Upper lobe of left lung (tissue), 6 donors: ENCODE results near the gene HIVEP2. TPM values are rescaled to one million over a fixed set of nuclear protein-coding genes. Genes with fewer than 3 reads are reported as not detected.
A peak's percentile ranks its signal among the peaks of the same experiment; 100 is the strongest.

Experiments used
- ATAC-seq, 2 donors: fragments of 200-7000 bp; cut with Tn5 transposase; one replicate each; pipeline ENCODE4 v1.9.1; 2022; ENCODE audit warnings: mild to moderate bottlenecking in 2 of 2, moderate library complexity in 2 of 2; ENCODE audit not compliant: low FRiP score in 2 of 2
- DNase-seq, 2 donors: peaks; one replicate each; pipeline ENCODE4 v3.0.0-alpha.2; 2019 to 2020
- H3K27ac ChIP-seq, 4 donors: fragments of 200-600 bp; sonication (generic); one replicate each; pipeline ENCODE4 v1.5.1; 2016 to 2019
- H3K27me3 ChIP-seq, 4 donors: fragments of 200-600 bp; sonication (generic); one replicate each; pipeline ENCODE4 v1.5.1; 2017 to 2019
- H3K36me3 ChIP-seq, 4 donors: fragments of 200-600 bp; sonication (generic); one replicate each; pipeline ENCODE4 v1.5.1; 2016 to 2019
- H3K4me1 ChIP-seq, 4 donors: fragments of 200-600 bp; sonication (generic); one replicate each; pipeline ENCODE4 v1.5.1; 2018 to 2019
- H3K4me3 ChIP-seq, 4 donors: fragments of 200-600 bp; sonication (generic); one replicate each; pipeline ENCODE4 v1.5.1; 2017 to 2019; ENCODE audit warnings: mild to moderate bottlenecking in 2 of 4, moderate library complexity in 1 of 4
- H3K9me3 ChIP-seq, 4 donors: fragments of 200-600 bp; sonication (generic); one replicate each; pipeline ENCODE4 v1.5.1; 2018 to 2019
- CTCF ChIP-seq, 6 experiments: fragments of 450-650 bp in 4 of 6; fragments of 200-600 bp in 2 of 6; sonication (generic) in 2 of 6; IDR thresholded peaks; one replicate each; pipeline ENCODE4 v1.5.1; 2016 to 2019; ENCODE audit warnings: antibody characterized with exemption in 6 of 6
- EP300 ChIP-seq, 4 donors: sonication (generic); formaldehyde crosslinking; IDR thresholded peaks; one replicate each; pipeline ENCODE4 v1.5.1; 2017; ENCODE audit warnings: antibody characterized with exemption in 4 of 4, control low read depth in 2 of 4
- POLR2A ChIP-seq, 4 donors: fragments of 450-650 bp; IDR thresholded peaks; one replicate each; pipeline ENCODE4 v1.5.1; 2016 to 2017; ENCODE audit warnings: antibody characterized with exemption in 4 of 4, mild to moderate bottlenecking in 2 of 4
- POLR2AphosphoS5 ChIP-seq, 2 donors: sonication (generic); formaldehyde crosslinking; IDR thresholded peaks; one replicate each; pipeline ENCODE4 v1.5.1; 2017; ENCODE audit warnings: antibody characterized with exemption in 2 of 2
- WGBS, 2 donors: methylation state at CpG; one replicate each; pipeline ENCODE4 v1.1.5; 2017 to 2018; 5-methylcytosine and 5-hydroxymethylcytosine counted together
- total RNA-seq, 6 donors: library from RNA; depleted of rRNA in 4 of 6; stranded (reverse); fragments of >200 nt in 4 of 6; gene quantifications; one replicate each; pipeline versions ENCODE4 v1.1.0 to v1.2.1, GENCODE V29; 2016 to 2021
- donor health status: DM: no; HTN: no; CAD: no; lungs with moderate emphysema.
- donor health status: DM: no; HTN: yes; CAD: no; lungs with severe emphysema.

HIVEP2 gene
- total RNA-seq, 6 donors from 2014 or later, result 10.4 to 32.5 (median 19.6) TPM

- DNase-seq (no peak), ATAC-seq (no peak)
- H3K4me1 ChIP-seq, result peaks cover 0 to 16% (median 6%) of the 10 kb centered on the region in 4 donors
- H3K36me3 ChIP-seq, result no peaks in the 10 kb centered on the region
- no peaks in the 10 kb centered on the region for H3K9me3 ChIP-seq
- TF ChIP-seq POLR2A (IDR thresholded peaks at IDR 0.05) (no peak), CTCF (IDR thresholded peaks at IDR 0.05) (no peak), EP300 (IDR thresholded peaks at IDR 0.05) (no peak), POLR2AphosphoS5 (IDR thresholded peaks at IDR 0.05) (no peak)
- no peak overlapping the region for H3K27ac ChIP-seq
- H3K4me3 ChIP-seq, result no peak overlapping the region
- 94 to 97% methylated on average over 6 of the region's 6 CpGs for whole genome bisulfite sequencing, 2 donors
- H3K27me3 ChIP-seq, result no peaks in the 10 kb centered on the region
Measured at GRCh38 chr6:142830807-142831206, 114.2 kb downstream of the HIVEP2 start.

DNA sequence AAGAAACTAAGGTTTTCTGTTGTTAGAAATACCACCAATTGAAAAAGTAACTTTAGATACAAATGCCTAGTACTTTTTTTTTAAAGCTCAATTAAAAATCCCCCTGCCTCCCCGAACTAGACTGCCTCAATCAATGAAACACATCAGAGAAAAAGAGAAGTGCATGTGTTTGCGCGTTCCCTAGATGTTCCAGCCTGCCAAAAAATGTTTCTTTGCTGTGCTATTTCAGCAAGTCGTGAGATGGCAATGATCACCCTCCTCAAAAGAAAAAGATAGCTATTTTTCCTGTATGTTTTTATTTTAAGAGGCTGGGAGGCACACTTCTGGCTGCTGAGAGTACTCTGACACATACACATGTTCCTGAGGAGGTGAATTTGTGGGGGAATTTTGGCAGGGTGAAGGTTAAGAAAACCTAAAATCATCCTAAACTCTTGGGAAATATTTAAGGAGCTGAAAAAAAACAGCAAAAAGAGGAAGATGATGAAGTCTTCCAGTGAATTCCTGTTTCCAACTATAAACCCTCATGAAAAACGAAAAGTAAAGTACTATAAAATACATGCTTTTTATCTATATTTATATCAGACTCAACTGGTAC, 114.8 kb downstream of the HIVEP2 start:
- TF ChIP-seq CTCF (IDR thresholded peaks at IDR 0.05) (no peak), POLR2A (IDR thresholded peaks at IDR 0.05) (no peak), POLR2AphosphoS5 (IDR thresholded peaks at IDR 0.05) (no peak), EP300 (IDR thresholded peaks at IDR 0.05) (no peak)
- DNase-seq (no peak), ATAC-seq (no peak)
- Histone ChIP-seq H3K36me3 (no peaks in the 10 kb centered on the region), H3K27ac (no peak overlapping the region), H3K9me3 (no peaks in the 10 kb centered on the region), H3K27me3 (no peaks in the 10 kb centered on the region), H3K4me1 (peaks cover 0 to 16% (median 6%) of the 10 kb centered on the region in 4 donors), H3K4me3 (no peak overlapping the region)
- 74 to 78% methylated on average over 5 of the region's 5 CpGs for WGBS, 2 donors

DNA sequence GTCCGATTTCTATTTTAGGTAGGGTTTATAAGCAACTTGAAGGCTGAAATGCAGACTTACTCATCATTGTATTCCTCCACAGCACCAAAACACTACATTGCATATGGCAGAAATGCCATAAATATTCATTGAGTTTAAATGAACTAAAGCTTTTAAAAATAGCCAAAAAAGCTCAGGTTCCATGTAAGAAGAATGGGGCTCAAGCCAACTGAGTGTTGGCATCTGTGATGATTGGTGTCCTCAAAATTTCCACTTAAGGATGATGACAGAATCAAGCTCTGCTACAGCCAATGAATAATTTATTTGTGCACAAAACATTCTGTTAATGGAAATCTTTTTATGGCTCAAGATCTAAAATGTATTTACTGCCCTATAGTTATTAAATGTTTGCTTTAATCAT, 115.4 kb downstream of the HIVEP2 start:
- no peaks in the 10 kb centered on the region for H3K36me3 ChIP-seq
- WGBS, 2 donors, result 86 to 96% methylated on average over 1 of the region's 1 CpG
- no peak overlapping the region for H3K27ac ChIP-seq
- DNase-seq (no peak), ATAC-seq (no peak)
- H3K4me3 ChIP-seq, result no peak overlapping the region
- no peaks in the 10 kb centered on the region for H3K9me3 ChIP-seq
- H3K4me1 ChIP-seq, result peaks cover 0 to 16% (median 6%) of the 10 kb centered on the region in 4 donors
- no peaks in the 10 kb centered on the region for H3K27me3 ChIP-seq
- no peak for TF ChIP-seq POLR2AphosphoS5 (IDR thresholded peaks at IDR 0.05)
- no peak for TF ChIP-seq CTCF (IDR thresholded peaks at IDR 0.05)
- no peak for TF ChIP-seq POLR2A (IDR thresholded peaks at IDR 0.05)
- no peak for TF ChIP-seq EP300 (IDR thresholded peaks at IDR 0.05)

DNA sequence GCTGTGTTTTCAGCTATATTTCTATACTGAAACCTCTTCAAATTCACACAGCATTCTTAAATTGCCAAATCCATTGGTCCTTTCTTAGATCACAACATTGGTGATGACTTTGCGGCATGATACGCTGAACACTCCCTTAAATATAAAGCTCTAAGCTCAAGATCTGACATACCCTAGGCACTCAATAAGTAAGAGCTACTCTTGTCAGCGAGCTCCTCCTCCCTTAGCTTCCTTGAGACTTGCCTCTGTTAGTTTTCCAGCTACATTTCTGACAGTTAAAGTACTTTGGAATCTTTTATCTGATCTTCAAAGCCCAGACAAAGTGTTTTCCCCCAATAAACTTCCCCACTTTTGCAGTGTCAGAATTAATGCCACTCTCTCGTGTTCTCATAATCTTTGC, 117.0 kb downstream of the HIVEP2 start:
- 72 to 90% methylated on average over 4 of the region's 4 CpGs for WGBS, 2 donors
- TF ChIP-seq EP300 (IDR thresholded peaks at IDR 0.05) (no peak), POLR2AphosphoS5 (IDR thresholded peaks at IDR 0.05) (no peak), POLR2A (IDR thresholded peaks at IDR 0.05) (no peak), CTCF (IDR thresholded peaks at IDR 0.05) (no peak)
- peak overlapping the region in 2 of 4 donors; percentile 46 to 51 for H3K27ac ChIP-seq
- no peak overlapping the region for H3K4me3 ChIP-seq
- no peaks in the 10 kb centered on the region for H3K27me3 ChIP-seq
- DNase-seq, result no peak
- no peaks in the 10 kb centered on the region for H3K36me3 ChIP-seq
- no peak for ATAC-seq
- no peaks in the 10 kb centered on the region for H3K9me3 ChIP-seq
- peaks cover 0 to 19% (median 6%) of the 10 kb centered on the region in 4 donors for H3K4me1 ChIP-seq

GRCh38 chr6:142827369-142827768, 117.6 kb downstream of the HIVEP2 start:
- no peaks in the 10 kb centered on the region for H3K9me3 ChIP-seq
- no peak overlapping the region for H3K4me3 ChIP-seq
- no peaks in the 10 kb centered on the region for H3K36me3 ChIP-seq
- H3K4me1 ChIP-seq, result peaks cover 0 to 20% (median 9%) of the 10 kb centered on the region in 4 donors
- WGBS, 2 donors, result 42 to 52% methylated on average over 7 of the region's 7 CpGs
- DNase-seq, result peak; percentile 21 to 65
- H3K27me3 ChIP-seq, result no peaks in the 10 kb centered on the region
- ATAC-seq, result peak; percentile 42 to 83
- H3K27ac ChIP-seq, result peak overlapping the region in 2 of 4 donors; percentile 46 to 51
- no peak for TF ChIP-seq POLR2A (IDR thresholded peaks at IDR 0.05)
- TF ChIP-seq EP300 (IDR thresholded peaks at IDR 0.05), result peak; percentile 11 to 98 (median 76)
- TF ChIP-seq POLR2AphosphoS5 (IDR thresholded peaks at IDR 0.05), result peak; percentile 89 to 95
